Hematopoietic multipotent progenitor cell treated with erythropoietin and hydrocortisone succinate and interleukin-3 and kit ligand, for 6 days (in vitro differentiated cells): ENCODE measurements around the gene HYDIN.
A peak's percentile ranks its signal among the peaks of the same experiment; 100 is the strongest.
"Not testable (repeated sequence)": the region's sequence is repeated elsewhere in the genome, so short reads cannot be mapped to it uniquely, and the experiment has no call there.

Experiments used
- DNase-seq: peaks from one replicate; pipeline ENCODE4 v3.0.0-alpha.2; 2015

HYDIN gene

GRCh38 chr16:71218306-71218963 is 12.1 kb downstream of the HYDIN start:
- no peak for DNase-seq

GRCh38 chr16:71217506-71217905 is 13.0 kb downstream of the HYDIN start:
- DNase-seq: no peak

DNA sequence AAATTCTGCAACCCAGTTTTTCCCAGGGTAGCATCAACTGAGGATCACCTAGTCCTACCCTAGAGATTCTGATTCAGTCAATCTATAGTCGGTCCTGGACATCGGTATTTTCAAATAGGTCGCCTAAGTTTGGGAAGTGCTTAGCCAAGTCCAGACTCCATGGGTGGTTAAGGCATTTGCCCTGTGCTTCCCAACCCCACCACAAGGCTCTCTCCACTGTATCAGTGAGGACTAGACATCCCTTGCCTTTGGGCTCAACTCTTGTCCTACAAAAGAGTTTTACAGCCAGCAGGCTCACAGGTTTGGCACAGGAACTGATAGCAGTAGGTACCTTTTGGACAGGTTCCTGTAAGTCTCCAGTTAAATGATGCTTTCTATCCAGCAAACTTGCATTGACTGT is 13.8 kb downstream of the HYDIN start:
- no peak for DNase-seq

DNA sequence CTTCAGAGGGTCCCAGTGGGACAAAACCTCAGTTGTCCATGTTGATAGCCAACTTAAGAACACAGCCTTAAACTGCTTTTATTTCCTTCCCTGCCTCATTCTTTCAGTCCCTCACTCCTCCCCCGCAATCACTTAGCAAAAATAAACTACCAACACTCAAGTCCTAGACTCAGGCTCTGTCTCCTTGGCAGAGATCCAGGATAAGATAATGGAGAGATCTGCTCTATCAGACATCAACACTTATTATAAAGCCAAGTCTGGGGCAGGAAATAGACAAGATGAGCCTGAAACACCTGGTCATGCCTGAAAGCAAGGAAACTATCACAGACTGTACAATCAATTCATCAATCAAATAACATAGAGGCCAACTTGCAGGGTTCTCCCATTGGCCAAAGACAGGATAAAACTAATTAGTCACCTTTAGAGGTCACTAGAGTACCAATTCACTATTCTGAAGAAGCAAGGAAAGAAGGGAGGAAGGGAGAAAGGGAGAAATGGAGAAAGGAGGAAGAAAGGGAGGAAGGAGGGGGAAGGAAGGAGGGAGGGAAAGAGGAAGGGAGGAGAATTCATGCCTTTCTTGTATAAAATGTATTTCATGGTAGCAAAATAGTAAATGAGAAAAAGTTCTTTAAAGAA is 15.7 kb downstream of the HYDIN start:
- peak; percentile 17 for DNase-seq

GRCh38 chr16:71205482-71206131 is 24.9 kb downstream of the HYDIN start:
- no peak for DNase-seq

- DNase-seq: no peak
These were observed 26.9 kb downstream of the HYDIN start for GRCh38 chr16:71203631-71204030.

GRCh38 chr16:71201556-71201955 is 29.0 kb downstream of the HYDIN start:
- DNase-seq: no peak

- DNase-seq: no peak
These were observed 29.5 kb downstream of the HYDIN start for GRCh38 chr16:71201054-71201453.

DNA sequence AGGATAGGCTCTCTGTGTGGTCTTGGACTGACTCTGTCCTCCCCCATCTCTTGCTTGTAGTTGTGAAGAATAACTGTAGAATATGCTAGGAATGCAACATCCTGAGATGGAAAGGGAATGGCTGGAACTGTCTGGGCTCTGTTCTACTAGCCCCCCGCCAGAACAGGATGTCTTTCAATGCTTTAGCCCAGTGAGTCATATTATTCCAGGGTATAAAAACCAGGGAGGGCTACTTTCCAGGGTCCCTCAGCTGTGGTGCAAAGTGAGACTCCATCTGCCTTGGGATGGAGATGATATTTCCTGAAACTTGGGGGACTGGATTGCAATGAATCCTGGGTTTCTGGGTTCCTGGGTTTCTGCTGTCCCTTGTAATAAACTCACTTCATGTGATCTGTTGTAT is 32.1 kb downstream of the HYDIN start:
- no peak for DNase-seq

DNA sequence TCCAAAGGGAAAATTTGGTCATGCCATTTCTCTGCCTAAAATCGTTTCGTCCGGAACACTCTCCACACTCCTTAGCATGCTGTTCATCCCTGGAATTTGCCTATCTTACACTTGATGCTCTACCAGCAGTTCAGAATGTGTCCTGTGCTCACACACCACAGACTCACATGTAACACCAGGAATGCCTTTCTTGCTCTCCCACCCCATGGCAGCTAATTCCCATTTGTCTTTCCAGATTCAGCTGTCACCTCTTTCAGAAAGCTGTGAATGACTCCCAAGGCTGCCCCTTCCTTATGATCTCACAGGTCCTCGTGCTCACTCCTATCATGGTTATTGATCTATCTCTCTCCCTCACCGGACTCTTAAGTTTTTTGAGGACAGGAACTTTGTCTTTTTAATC is 38.1 kb downstream of the HYDIN start:
- DNase-seq: no peak

DNA sequence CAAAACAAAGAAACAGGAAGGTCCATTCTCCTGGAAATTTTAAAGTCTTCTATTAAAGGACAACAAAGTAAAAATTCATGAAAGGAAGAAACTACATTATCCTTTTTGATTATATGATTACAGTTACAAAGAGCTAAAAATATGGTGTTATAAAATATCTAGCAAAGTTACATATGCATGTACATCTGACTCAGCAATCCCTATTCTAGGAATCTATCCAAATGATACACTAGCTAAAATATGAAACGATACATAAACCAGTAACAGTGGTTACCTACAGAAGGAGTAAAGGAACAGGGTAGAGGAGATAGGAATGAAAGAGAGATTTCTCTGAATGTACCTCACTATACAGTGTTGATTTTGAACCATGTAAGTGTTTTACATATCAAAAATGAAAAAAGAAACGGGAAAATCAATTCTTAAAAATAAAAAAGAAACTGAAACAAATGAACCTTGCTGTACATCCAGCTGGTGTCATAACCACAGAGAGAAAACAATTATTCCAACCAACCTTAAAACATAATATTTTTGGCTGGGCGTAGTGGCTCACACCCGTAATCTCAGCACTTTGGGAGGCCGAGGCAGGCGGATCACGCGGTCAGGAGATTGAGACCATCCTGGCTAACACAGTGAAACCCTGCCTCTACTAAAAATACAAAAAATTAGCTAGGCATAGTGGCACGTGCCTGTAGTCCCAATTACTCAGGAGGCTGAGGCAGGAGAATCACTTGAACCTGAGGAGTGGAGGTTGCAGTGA is 41.4 kb downstream of the HYDIN start:
- no peak for DNase-seq

- no peak for DNase-seq
These were observed 45.2 kb downstream of the HYDIN start for GRCh38 chr16:71185347-71185746.

DNA sequence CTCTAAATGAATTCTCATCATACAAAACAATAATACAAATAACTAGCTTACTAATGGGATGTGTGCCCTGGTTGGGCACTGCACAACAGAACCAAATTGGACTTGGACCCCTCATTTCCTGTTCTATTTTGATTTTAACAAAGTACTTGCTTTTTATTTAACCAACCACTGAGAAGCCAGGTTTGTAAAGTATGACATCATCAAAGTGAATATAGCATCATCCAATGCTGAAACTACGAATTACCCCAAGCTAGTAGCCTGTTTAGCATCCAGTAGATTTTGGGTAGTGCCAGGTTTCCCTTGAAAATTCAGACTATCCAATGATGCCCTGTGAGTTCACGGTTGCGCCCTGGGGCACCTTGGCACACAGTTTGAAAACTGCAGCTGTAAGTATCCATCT is 51.0 kb downstream of the HYDIN start:
- no peak for DNase-seq

DNA sequence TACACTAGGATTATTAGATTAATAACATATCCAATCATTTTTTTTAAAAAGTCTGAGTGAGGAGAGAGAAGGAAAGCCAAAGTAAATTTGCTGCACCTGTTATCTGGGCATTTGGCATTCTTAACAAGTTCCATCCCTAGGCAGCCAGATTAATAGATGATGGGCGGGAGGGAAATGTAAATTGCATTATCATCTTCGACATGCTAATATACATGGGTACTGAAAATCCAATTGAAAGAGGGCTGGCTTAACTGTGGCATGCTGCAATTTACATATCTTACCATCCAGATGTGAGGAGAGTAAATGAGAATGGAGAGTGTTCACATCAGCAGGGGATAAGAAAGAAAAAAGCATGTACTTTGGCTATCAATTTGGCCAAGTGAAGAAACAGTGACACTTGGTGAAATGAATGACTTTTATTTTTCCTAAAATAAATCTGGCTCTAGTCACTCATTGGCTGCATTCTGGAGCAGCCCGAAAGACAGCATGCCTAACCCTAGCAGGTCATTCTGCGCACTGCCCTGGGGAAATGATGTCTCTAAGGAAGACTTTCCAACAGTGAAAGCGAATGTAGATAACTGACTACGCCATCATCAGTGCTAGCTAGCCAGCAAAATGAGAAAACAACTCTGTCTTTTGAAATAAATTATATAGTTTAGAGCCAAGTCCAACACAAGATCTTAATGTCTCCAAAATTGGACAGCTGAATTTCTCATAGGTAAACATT is 57.9 kb downstream of the HYDIN start:
- no peak for DNase-seq

DNA sequence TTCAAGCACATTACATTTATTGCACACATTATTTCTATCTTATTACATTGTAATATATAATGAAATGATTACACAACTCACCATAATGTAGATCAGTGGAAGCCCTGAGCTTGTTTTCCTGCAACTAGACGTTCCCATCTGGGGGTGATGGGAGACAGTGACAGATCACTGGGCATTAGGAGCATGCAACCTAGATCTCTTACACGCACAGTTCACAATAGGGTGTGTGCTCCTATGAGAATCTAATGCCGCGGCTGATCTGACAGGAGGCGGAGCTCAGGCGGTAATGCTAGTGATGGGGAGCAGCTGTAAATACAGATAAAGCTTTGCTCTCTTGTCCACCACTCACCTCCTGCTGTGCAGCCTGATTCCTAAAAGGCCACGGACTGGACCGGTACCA is 69.5 kb downstream of the HYDIN start:
- not testable (repeated sequence) for DNase-seq

- DNase-seq: not testable (repeated sequence)
These were observed 73.2 kb downstream of the HYDIN start for GRCh38 chr16:71157278-71157677.

- DNase-seq: not testable (repeated sequence)
These were observed 77.2 kb downstream of the HYDIN start for GRCh38 chr16:71153329-71153728.

- not testable (repeated sequence) for DNase-seq
These were observed 78.9 kb downstream of the HYDIN start for GRCh38 chr16:71151654-71152053.

DNA sequence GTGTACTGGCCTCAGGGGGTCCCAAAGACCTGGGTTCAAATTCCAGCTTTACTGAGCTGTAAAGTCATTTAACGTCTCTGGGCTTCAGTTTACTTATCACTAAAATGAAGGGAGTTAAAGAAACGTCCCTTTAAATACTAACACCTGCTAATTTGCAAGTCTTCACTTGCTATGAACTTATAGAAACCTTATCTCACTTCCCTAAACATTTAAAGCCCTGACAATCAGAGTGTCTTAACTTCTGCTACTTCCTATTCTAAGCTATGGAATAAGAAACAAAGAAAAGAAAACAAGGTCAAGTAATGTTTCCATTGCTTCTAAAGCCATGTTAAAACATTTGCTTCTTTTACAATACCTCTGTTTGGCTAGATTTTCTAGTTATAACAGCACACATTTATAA is 87.3 kb downstream of the HYDIN start:
- not testable (repeated sequence) for DNase-seq

- not testable (repeated sequence) for DNase-seq
These were observed 120.0 kb downstream of the HYDIN start for GRCh38 chr16:71110565-71110964.

DNA sequence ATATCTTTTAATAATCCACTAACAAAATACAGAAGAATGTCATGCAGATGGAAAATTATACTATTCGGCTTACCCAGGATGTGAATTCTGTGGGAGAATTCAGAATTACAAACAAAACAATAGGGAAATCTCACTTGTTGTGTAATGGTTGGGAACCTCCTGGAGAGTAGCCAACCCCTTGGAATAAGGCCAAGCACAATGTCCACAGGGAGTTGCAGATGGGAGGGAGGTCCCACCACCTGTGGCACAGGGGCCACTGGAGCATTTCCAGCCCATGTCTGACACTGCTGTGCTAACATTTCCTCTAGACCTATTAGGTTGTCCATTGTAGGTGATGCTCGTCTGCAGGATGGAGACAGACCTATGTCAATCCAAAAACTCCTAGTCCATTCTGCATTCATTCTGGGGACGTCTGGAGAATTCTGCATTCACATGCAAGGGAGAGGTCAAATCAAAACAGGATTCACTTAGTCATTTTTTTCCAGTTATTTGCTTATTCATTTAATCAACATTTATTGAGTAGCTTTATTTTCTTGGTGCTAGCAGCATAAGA is 120.8 kb downstream of the HYDIN start:
- not testable (repeated sequence) for DNase-seq

- not testable (repeated sequence) for DNase-seq
These were observed 124.6 kb downstream of the HYDIN start for GRCh38 chr16:71105881-71106280.
